NCI-H1417 (cell line): ENCODE data around the gene ZBTB5.
A peak's percentile ranks its signal among the peaks of the same experiment; 100 is the strongest.
"Not testable (repeated sequence)": the region's sequence is repeated elsewhere in the genome, so short reads cannot be mapped to it uniquely, and the experiment has no call there.

ENCODE experiments used
- DNase-seq, 3 experiments: peaks; one replicate each; lab custom pipeline; 2025; lab: John Stamatoyannopoulos, UW

ZBTB5 gene

GRCh38 chr9:37465249-37466036 is at the start of gene ZBTB5:
ZBTB5 (minus strand) TSS chr9:37465450; CDS start chr9:37442551, 22,899 bp downstream.
- peak; percentile 98 to 100 (median 99) for DNase-seq

GRCh38 chr9:37514999-37515398 is 49.7 kb upstream of the ZBTB5 start:
- no peak for DNase-seq

DNA sequence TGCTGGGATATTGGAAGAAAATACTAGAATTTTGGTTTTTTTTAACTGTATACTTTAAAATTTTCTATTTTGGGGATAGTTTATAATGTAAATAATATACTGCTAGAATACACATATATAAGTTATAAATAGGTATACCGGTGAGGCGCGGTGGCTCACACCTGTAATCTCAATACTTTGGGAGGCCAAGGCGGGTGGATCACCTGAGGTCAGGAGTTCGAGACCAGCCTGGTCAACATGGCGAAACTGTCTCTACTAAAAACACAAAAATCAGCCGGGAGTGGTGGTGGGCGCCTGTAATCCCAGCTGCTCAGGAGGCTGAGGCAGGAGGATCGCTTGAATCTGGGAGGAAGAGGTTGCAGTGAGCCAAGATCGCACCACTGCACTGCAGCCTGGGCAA is 49.2 kb upstream of the ZBTB5 start:
- DNase-seq = not testable (repeated sequence)

GRCh38 chr9:37512437-37512836 is 47.2 kb upstream of the ZBTB5 start:
- no peak for DNase-seq

DNA sequence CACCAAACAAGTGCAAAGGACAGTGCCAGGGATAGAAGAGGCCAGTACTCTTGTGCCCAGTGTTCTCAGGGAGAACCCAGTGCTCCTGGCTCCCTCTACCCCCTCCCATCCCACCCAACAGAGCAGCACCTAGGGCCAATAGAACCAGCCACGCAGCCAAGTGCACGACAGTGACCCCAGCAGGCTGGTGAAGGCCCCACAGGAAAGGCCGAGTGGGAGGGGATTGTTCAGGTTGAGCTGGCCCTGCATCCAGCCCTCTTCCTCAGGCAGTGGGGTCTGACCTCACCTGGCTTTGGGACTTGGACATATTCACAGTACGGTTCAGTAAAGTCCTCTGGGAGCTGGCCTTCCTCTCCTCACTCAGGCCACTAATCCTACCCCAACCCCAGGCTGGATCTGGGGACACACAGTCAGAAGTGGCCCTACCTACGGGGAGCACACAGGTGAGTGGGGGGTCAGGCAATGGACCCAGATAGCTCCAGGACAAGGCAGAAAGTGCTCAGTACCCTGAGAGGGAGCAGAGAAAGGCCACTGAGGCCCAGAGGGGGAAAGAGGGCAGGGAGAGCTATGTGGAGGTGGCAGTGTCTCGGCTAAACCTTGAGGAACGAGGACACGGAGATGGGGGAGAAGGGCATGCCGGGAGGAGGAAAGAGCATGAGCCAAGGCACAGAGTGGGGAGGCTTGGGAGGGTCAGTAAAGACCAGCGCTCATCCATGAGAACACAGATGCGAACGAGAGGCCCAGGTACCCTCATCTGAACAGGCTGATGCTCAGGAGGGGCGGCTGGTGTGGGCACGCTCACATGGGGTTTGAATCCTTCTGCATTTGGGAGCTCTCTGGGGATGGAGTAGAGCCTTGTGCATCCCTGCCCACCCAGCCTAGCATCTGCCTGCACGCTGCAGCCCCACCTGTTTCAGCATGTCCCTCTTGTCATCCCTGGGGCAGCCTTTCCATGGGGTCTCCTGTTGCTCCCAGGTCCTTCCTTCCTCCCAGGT is 46.1 kb upstream of the ZBTB5 start:
- DNase-seq = no peak

- not testable (repeated sequence) for DNase-seq
Observed at GRCh38 chr9:37510053-37510452, 44.8 kb upstream of the ZBTB5 start.

DNA sequence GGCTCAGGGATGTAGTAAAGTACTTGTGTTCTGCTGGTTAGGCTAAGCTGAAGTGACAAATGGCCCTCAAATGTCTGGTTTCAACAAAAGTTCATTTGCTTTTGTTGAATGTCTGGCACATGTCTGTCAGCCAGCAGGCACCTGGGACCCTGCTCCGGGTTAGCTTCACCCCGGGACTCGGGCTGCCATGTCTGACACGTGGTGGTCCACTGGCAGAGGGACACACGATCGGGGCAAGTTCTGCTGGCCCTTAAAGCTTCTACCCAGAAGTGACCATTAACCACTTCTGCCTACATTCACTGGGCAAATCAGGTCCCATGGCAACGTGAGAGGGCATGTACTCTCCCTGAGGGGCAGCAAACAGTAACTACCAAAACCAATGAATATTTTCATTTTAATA is 44.3 kb upstream of the ZBTB5 start:
- no peak for DNase-seq

DNA sequence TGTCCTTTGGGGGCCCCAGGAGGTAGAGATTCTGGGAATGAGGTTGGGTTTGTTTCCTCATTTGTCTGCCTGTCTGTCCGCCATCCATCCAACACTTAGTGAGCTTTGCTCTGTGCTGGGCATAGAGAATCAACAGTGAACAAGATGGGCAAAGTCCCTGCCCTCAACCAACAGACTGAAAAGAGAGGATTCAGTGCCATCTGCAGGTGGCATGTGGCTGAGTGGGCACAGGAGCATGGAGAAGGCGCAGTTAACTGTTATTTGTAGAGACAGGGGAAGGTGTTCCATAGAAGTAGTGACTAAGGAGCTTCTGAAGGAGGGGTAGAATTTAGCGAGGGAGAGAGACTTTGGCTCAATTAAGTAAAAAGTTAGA is 43.6 kb upstream of the ZBTB5 start:
- no peak for DNase-seq

- DNase-seq = no peak
Observed at GRCh38 chr9:37508135-37508833, 43.0 kb upstream of the ZBTB5 start.

GRCh38 chr9:37507566-37508134 is 42.4 kb upstream of the ZBTB5 start:
- DNase-seq = no peak

- no peak for DNase-seq
Observed at GRCh38 chr9:37504605-37505004, 39.4 kb upstream of the ZBTB5 start.

DNA sequence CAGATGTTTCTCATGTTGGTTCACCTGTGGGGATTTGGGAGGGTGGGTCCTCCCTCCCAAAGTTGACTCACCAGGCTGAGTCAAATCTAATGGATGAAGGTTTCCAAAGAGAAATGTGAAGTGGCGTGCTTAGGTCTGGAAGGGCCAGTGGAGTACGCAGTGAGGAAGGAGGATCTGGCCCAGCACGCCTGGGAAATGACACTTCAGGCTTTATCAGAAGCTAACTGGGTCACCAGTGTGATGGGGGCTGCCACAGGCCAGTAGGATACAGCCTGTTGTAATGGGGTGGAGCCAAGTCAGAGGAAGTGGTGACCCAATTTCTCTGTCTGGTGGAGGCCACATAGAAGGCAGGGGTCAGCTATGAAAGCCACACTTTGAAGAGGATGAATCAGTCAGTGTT is 38.5 kb upstream of the ZBTB5 start:
- no peak for DNase-seq

GRCh38 chr9:37501957-37502596 is 36.8 kb upstream of the ZBTB5 start:
- DNase-seq = no peak

DNA sequence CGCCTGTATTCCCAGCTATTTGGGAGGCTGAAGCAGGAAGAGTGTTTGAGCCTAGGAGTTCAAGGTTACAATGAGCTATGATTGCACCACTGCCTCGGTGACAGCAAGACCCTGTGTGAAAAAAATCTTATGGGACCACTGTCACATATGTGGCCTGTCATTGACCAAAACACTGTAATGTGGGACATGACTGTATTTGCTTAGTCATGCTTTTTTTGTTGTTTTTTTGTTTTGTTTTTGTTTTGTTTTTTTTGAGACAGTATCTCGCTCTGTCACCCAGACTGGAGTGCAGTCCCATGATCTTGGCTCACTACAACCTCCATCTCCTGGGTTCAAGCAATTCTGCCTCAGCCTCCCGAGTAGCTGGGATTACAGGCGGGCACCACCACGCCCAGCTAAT is 34.0 kb upstream of the ZBTB5 start:
- no peak for DNase-seq

DNA sequence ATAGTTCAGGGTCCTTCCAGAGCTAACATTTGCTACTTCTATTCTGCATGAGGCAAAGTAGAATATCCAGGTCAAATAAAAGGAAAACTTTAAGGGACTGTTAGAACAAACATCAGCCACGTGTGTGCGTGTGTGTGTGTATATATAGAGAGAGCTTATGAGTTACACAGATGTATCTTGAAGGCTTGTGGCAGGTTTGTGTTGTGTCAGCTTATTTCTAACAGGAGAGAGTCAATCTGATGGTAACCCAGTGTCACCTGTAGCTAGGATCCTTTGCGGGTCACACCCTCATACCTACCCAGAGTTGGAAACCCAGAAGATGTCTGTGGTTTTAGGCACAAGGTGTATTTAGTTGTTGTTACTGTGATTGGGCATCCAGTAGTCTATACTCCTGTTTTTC is 33.2 kb upstream of the ZBTB5 start:
- DNase-seq = no peak

- DNase-seq = no peak
Observed at GRCh38 chr9:37497320-37497719, 32.1 kb upstream of the ZBTB5 start.

- DNase-seq = no peak
Observed at GRCh38 chr9:37496020-37496419, 30.8 kb upstream of the ZBTB5 start.

DNA sequence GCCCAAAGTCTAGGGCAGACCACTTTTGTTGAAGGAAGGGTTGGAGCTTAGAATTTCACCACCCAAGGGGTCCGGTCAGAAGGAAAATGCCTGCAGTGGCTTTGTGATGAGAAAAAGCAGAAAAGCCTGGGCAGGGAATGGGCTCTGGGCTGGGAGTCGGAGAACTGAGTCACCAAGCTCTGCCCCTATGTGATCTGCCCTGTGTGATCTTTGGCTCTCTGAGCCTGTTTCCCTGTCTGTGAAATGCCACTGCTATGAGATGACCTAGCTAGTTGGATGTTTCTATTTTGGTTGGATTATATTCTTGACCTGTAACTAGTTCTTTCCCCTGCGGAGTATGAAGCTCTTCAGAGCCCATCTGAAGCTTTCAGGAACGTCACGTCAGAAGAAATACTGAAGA is 30.3 kb upstream of the ZBTB5 start:
- DNase-seq = no peak

DNA sequence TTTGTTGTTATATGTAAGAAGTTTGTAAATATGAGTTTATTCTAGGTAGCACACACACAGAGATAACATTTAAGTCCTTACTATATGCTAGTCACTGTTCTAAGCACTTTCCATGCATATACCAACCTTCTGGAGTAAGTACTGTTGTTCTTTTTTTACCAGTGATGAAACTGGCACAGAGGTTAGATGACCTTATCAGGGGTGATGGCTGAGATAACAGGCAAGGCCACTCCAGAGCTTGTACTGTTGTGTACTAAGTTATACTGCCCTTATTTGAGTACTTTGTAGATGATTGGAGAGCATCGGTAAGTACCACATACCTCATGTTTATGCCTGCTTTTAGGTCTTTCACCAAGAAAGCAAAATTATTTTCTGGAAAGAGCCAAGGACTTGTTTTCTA is 26.7 kb upstream of the ZBTB5 start:
- DNase-seq = no peak

GRCh38 chr9:37486616-37487548 is 21.6 kb upstream of the ZBTB5 start:
- peak in 1 of 3 experiments; percentile 11 for DNase-seq
